ENCODE data around the gene DENND4A.

DNA sequence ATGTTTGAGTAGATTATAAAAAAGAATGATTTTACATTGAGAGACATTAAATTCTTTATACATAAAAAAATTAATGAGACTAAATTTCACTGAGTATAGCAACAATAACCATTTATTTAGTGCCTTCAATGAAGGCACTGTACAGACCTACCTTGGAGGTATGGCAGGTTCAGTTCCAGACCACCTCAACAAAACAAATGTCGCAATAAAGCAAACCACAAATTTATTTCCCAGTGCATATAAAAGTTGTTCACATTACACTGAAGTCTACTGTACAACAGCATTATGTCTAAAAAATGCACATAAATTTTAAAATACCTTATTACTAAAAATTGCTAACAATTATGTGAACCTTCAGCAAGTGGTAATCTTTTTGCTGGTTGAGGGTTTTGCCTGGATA is 111.5 kb downstream of the DENND4A start:
- TF ChIP-seq, protein P1, sequence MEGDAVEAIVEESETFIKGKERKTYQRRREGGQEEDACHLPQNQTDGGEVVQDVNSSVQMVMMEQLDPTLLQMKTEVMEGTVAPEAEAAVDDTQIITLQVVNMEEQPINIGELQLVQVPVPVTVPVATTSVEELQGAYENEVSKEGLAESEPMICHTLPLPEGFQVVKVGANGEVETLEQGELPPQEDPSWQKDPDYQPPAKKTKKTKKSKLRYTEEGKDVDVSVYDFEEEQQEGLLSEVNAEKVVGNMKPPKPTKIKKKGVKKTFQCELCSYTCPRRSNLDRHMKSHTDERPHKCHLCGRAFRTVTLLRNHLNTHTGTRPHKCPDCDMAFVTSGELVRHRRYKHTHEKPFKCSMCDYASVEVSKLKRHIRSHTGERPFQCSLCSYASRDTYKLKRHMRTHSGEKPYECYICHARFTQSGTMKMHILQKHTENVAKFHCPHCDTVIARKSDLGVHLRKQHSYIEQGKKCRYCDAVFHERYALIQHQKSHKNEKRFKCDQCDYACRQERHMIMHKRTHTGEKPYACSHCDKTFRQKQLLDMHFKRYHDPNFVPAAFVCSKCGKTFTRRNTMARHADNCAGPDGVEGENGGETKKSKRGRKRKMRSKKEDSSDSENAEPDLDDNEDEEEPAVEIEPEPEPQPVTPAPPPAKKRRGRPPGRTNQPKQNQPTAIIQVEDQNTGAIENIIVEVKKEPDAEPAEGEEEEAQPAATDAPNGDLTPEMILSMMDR (IDR thresholded peaks at IDR 0.05) = no peak
- TF ChIP-seq POLR2A (IDR thresholded peaks at IDR 0.05) = no peak

All from uterus (tissue), 2 donors.